ENCODE measurements around the gene PRKCZ. TPM values are rescaled to one million over a fixed set of nuclear protein-coding genes. Genes with fewer than 3 reads are reported as not detected.

Gene PRKCZ
- total RNA-seq, 1 experiment from 2014 or later = 36.0 TPM

DNA sequence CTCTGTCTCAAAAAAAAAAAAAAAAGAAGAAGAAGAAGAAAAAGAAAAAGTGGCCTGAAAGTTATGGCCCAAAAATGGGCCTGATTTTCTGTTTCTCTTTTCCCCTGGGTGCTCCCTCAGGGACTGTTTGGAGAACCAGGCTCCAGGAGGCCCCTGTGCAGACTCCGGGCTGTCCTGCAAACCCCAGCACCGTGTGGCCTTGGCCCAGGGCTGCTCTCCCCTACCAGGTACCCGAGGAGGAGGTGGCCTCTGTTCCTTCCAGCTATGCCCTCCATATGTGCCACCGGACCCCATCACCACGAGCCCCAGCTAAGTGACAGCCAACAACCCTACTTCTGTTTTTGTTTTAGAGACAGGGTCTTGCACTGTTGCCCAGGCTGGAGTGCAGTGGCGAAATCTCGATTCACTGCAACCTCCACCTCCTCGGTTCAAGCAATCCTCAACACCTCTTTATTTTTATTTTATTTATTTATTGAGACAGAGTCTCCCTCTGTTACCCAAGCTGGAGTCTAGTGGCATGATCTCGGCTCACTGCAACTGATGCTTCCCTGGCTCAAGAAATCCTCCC, 151.9 kb downstream of the PRKCZ start:
- Histone ChIP-seq H3K4me2 (no peak overlapping the region), H3K9me3 (ENCODE audit: insufficient read depth, low read depth) (no peaks in the 10 kb centered on the region), H3K27ac (no peak overlapping the region), H3F3A (ENCODE audit: insufficient read depth, low read depth) (peaks cover 12% of the 10 kb centered on the region), H4K20me1 (ENCODE audit: insufficient read depth) (no peaks in the 10 kb centered on the region), H3K4me1 (replicated peaks; ENCODE audit: insufficient read depth) (peaks cover 14% of the 10 kb centered on the region), H3K4me3 (no peak overlapping the region), H3K9me2 (ENCODE audit: insufficient read depth) (no peaks in the 10 kb centered on the region), H3K36me3 (ENCODE audit: low read depth) (no peaks in the 10 kb centered on the region), H2AFZ (no peak overlapping the region), H3K79me2 (ENCODE audit: low read depth) (no peaks in the 10 kb centered on the region), H3K27me3 (ENCODE audit: insufficient read depth, low read depth) (no peaks in the 10 kb centered on the region)
- DNase-seq = no peak
- no peak for TF ChIP-seq EZH2 (IDR thresholded peaks at IDR 0.05; ENCODE audit: low read depth)
- TF ChIP-seq, protein P1, sequence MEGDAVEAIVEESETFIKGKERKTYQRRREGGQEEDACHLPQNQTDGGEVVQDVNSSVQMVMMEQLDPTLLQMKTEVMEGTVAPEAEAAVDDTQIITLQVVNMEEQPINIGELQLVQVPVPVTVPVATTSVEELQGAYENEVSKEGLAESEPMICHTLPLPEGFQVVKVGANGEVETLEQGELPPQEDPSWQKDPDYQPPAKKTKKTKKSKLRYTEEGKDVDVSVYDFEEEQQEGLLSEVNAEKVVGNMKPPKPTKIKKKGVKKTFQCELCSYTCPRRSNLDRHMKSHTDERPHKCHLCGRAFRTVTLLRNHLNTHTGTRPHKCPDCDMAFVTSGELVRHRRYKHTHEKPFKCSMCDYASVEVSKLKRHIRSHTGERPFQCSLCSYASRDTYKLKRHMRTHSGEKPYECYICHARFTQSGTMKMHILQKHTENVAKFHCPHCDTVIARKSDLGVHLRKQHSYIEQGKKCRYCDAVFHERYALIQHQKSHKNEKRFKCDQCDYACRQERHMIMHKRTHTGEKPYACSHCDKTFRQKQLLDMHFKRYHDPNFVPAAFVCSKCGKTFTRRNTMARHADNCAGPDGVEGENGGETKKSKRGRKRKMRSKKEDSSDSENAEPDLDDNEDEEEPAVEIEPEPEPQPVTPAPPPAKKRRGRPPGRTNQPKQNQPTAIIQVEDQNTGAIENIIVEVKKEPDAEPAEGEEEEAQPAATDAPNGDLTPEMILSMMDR (conservative IDR thresholded peaks at IDR 0.05) = no peak
- intact Hi-C loops (cut with micrococcal nuclease; ENCODE audit: unreplicated experiment) = no loop called here
- no TSS peak for BruUV-seq (replicated peaks)
- ChIA-PET CTCF (no interaction called here), POLR2A (ENCODE audit: unreplicated experiment) (no interaction called here)

DNA sequence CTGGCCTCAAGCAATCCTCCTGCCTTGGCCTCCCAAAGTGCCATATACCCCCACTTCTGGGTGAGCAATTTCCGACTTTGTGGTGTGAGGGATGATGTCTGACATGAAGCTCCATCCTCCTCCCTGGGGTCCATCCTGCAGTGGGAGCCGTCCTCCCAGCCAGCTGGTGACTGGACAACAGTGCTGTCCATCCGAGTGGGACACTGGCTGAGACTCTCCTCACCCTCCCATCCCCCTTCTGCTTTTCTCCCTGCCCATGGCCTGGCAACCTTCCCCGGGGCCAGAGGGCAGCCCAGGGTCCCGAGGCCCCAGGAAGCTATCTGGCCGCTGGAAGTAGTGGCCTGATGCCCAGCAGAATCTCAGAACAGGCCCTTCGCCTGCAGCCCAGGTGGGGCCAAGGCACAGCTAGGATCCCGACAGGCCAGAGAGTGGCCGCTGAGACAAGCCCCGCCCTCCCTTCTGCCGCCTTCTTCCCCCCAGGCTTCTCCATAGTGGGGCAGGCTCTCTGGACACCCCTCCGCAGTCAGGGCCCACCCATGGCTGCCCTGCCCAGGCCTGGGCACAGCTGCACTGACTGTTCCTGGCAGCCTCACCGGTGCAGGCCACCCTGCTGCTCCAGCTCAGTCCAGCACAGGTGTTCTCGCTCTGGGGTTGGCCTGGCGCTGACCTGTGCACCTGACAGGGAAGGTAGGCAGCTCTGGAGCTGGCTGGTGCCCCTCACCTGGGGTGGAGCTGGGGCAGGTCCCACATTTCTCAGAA, 152.8 kb downstream of the PRKCZ start:
- intact Hi-C loops (cut with micrococcal nuclease; ENCODE audit: unreplicated experiment) = no loop called here
- POLR2A ChIA-PET (ENCODE audit: unreplicated experiment) = no interaction called here
- Histone ChIP-seq H2AFZ (no peak overlapping the region), H3K4me2 (no peak overlapping the region), H3K79me2 (ENCODE audit: low read depth) (no peaks in the 10 kb centered on the region), H3K36me3 (ENCODE audit: low read depth) (no peaks in the 10 kb centered on the region), H3F3A (ENCODE audit: insufficient read depth, low read depth) (peaks cover 19% of the 10 kb centered on the region), H3K9me3 (ENCODE audit: insufficient read depth, low read depth) (no peaks in the 10 kb centered on the region), H3K4me1 (replicated peaks; ENCODE audit: insufficient read depth) (peaks cover 23% of the 10 kb centered on the region), H3K9me2 (ENCODE audit: insufficient read depth) (no peaks in the 10 kb centered on the region), H3K4me3 (no peak overlapping the region), H3K27ac (no peak overlapping the region), H3K27me3 (ENCODE audit: insufficient read depth, low read depth) (no peaks in the 10 kb centered on the region), H4K20me1 (ENCODE audit: insufficient read depth) (no peaks in the 10 kb centered on the region)
- BruUV-seq (replicated peaks) = no TSS peak
- DNase-seq = no peak
- CTCF ChIA-PET = no interaction called here
- no peak for TF ChIP-seq EZH2 (IDR thresholded peaks at IDR 0.05; ENCODE audit: low read depth)
- TF ChIP-seq, protein P1 (conservative IDR thresholded peaks at IDR 0.05) = no peak

DNA sequence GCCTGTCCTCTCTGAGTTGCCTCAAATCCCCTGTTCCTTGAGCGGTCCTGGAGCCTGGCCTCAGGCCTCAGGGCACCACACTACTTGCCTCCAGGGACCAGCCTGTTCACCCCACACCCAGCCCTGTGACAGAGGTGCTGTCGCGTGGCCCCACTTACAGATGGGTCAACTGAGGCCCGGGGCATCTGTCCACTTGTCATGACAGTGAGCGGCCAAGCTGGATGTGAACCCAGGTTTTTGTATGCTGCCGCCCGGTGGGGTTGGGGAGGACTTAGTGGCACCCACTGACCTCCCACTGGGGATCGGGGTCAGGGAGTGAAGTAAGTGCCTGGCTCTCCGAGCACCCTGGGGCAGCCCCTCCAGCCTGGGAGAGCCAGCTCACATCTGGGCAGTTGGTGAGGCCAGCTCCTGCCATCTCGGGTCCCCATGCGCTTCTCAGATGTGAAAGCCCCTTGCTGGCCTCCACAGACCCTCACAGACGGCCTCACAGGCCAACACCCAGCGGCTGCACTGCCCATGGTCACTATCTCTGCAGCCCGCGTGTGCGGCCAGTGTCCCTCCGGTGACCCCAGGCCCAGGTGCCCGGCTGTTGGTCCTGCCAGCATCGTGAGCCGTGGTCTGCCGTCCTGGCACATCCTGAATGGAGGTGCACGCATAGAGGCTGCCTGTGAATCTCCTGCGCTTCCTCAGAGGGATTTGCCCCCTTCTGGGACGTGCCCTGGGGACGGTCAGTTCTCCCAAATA, 153.6 kb downstream of the PRKCZ start:
- H2AFZ ChIP-seq = no peak overlapping the region
- 0 out of 2 replicates have a peak overlapping the region, but pooled peaks have one; percentile 47 for H3K4me3 ChIP-seq
- peak overlapping the region; percentile 88 for H3K4me2 ChIP-seq
- H3F3A ChIP-seq (ENCODE audit: insufficient read depth, low read depth) = peaks cover 23% of the 10 kb centered on the region
- no peaks in the 10 kb centered on the region for H3K27me3 ChIP-seq (ENCODE audit: insufficient read depth, low read depth)
- no peak for TF ChIP-seq EZH2 (IDR thresholded peaks at IDR 0.05; ENCODE audit: low read depth)
- TF ChIP-seq, protein P1 (conservative IDR thresholded peaks at IDR 0.05) = no peak
- H3K79me2 ChIP-seq (ENCODE audit: low read depth) = no peaks in the 10 kb centered on the region
- POLR2A ChIA-PET (ENCODE audit: unreplicated experiment) = interaction anchor here (0.6 to 1.1 kb wide), 3 partner anchors 20 to 188 kb away, joined by 4 to 9 read pairs (median 5); partner anchors contain the start of genes MORN1, RER1 and SKI
- no peak for DNase-seq
- peaks cover 31% of the 10 kb centered on the region for H3K4me1 ChIP-seq (replicated peaks; ENCODE audit: insufficient read depth)
- H3K27ac ChIP-seq = no peak overlapping the region
- no peaks in the 10 kb centered on the region for H4K20me1 ChIP-seq (ENCODE audit: insufficient read depth)
- no TSS peak for BruUV-seq (replicated peaks)
- no peaks in the 10 kb centered on the region for H3K9me2 ChIP-seq (ENCODE audit: insufficient read depth)
- intact Hi-C loops (cut with micrococcal nuclease; ENCODE audit: unreplicated experiment) = loop anchor here (2.0 kb wide), 1 partner anchor 383 kb away; the partner anchor contains the start of gene PRXL2B
- CTCF ChIA-PET = interaction anchor here (0.9 kb wide), 1 partner anchor 9 kb away, joined by 4 read pairs; the partner anchor contains the start of gene FAAP20
- no peaks in the 10 kb centered on the region for H3K9me3 ChIP-seq (ENCODE audit: insufficient read depth, low read depth)
- H3K36me3 ChIP-seq (ENCODE audit: low read depth) = no peaks in the 10 kb centered on the region

Data from PC-9 (cell line).